Fibroblast of skin of right biceps (primary cell): ENCODE results near the gene DEPDC1B.
A peak's percentile ranks its signal among the peaks of the same experiment; 100 is the strongest.
"Not testable (repeated sequence)": the region's sequence is repeated elsewhere in the genome, so short reads cannot be mapped to it uniquely, and the experiment has no call there.

Experiments used
- DNase-seq: peaks from one replicate; pipeline ENCODE4 v3.0.0-alpha.2; 2013

Gene DEPDC1B

DNA sequence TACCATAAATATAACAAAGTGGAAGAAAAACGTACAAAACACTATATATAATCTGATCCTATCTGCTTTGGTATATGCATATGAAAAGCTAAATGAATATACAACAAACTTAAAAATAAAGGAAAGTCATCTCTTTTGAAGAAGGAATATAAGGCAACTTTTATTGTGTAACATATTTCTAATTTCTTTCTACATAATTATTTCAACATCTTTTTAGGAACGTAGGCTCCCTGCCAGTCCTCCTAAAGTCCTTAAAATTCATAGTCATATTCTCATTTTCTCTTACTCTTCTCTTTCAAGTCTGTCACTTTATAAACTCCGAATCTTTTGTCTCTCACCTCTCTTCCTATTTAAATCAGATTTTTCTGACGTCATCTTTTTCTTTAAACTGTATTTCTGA is 9.6 kb downstream of the DEPDC1B start:
- no peak for DNase-seq

DNA sequence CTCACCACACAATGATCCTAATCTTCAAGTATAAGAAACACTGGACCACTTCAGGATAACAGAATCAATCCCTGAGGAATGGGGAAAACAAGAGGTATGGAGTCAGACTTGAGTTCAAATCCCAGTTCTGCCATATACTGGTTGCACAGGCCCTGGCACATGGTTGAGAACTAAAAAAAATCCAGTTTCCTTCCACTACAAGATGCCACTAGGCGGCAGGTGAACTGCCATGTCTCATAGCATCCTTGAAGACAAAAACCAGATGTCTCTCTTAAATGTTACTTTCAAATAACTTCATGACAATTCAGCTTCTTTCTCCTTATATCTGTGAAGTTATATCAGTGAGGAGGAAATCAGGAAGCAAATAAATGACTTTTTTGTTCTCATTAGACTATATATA is 11.0 kb downstream of the DEPDC1B start:
- DNase-seq: no peak

DNA sequence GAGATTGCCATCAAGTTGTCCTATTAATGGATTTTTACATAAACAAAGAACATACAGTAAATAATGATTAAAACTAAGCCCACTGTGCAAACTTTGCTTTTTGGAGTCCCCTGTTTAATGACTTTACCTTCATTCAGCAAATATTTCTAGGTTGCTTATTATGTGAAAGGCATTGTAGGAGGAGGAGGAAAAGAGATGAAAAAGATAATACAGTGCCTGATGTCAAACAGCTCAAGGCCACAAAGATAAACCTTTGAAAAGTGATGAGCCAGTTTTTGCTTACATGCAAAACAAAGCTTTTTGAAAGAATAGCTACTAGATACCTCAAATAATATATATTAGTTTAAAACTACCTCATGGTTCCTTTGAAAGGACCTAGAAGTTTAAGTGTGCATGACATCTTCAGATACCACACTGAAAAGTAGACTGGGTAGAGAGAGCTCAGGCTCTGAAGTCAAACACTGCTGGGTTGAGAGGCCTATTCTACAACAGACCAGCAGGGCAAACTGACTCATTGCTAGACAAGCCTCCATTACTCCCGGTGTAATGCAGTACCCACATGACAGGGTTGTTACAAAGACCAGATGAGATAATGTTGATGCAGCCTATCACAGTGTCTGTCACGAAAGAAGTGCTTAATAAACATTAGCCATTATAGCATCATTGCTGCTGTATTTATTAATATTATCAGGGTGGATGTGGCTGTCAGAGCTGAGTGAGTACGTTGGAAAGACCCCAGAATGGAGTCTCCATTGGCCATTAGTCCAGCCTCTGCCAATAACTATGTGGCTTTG is 11.8 kb downstream of the DEPDC1B start:
- DNase-seq: peak; percentile 38

DNA sequence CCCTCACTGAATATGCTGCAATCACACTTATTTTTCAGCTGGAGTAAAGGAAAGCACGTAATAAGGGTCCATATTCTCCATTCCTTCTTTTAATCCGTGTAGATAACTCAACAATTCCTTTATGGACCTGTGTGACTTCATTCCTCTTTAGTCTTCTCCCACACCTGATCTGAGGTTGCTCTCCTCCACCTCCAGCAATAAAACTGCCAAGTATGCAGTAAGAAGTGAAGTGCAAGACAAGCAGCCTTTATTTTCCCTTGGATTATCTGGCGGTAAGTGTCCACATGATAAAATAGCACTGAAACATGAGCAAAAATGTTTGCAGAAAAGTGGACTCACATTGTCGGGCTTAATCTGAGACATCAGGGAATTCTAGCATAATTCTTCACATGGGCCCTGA is 13.8 kb downstream of the DEPDC1B start:
- DNase-seq: no peak

DNA sequence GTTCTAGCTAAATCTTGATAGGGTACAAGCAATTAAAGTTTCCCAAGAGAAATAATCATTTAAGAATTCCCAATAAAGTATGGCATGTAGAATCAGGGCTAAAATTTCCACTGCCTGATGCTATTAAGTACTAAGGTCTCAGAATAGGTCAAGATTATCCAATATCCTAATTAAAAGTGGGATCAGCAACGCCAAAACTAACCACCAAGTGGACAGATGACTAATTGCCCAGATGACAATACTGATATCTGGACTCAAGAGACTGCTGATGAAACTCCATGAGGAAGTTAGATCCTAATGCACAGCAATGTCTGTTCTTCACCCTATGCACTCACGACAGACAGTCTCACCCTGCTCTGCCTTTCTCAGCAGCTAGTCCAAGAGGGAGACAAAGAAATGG is 14.3 kb downstream of the DEPDC1B start:
- DNase-seq: no peak

DNA sequence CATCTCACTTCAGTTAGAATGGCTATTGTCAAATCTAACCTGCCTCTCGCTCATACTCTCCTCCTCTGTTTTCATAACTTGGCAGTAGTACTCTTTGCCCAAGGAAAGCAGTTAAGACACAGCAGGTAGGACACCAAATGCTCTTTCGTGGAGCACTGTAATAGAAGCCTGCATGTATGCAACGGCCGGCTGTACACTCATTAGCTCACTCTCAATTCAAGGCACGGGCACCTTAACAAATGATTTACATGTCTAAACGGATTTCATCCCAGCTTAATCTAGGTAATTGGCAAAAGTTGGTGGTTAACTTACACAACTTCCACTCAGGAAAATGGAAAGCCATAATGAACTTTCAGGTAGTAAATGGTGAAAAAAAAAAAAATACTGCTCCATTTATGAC is 14.9 kb downstream of the DEPDC1B start:
- no peak for DNase-seq

DNA sequence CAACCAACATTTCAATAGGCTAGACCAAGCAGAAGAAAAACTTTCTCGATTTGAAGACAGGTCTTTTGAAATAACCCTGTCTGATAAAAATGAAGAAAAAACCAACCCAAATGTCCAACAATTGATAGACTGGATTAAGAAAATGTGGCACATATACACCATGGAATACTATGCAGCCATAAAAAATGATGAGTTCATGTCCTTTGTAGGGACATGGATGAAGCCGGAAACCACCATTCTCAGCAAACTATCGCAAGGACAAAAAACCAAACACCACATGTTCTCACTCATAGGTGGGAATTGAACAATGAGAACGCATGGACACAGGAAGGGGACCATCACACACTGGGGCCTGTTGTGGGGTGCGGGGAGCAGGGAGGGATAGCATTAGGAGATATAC is 18.0 kb downstream of the DEPDC1B start:
- not testable (repeated sequence) for DNase-seq

DNA sequence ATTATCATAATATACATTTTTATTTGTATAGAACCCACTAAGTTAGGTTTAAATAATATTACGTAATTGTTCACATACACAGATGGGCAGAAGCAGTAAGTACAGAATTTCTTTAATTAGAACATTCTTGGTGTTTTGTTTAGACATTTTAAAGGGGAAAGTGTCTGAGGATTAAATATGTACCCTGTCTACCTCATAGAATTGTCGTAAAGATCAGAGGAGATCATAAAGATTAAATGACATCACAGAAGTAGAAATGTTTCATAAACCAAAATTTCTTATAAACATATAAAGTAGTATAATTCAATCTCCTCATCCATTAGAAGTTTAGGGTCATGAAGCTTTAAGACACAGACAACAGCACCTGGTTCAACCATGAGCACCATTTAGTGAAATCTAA is 20.1 kb downstream of the DEPDC1B start:
- no peak for DNase-seq

DNA sequence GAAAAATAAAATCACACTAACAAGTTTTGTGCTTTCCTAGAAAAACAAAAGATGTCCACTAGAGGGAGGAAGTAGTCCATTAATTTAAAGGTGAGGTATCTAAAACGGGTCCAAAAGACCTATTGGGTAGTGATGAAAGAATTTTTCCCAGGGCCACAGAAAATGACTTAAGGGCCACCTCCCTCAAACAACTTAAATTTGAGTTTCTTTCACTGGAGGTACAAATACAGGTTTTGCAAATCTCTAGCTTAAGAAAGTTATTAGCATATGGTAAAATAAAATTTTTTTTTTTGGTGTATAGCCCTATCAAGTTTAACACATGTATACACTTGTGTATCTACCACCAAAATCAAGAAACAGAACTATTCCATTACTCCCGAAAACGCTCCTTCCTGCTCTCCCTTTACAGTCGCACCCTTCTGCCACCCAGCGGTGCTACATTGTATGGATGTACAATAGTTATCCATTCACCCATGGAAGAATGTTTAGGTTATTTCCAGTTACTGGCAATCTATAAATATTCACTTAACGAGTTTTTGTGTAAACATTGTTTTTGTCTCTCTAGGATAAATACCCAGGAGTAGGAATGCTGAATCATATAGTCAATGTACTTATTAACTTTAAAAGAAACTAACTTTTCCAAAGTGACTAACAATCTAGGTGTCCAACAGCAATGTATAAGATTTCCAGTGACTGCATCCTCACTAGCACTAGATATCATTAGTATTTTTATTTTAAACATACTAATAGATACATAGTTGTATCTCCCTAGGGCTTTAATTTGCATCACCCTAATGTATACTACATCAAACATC is 21.9 kb downstream of the DEPDC1B start:
- peak; percentile 40 for DNase-seq

DNA sequence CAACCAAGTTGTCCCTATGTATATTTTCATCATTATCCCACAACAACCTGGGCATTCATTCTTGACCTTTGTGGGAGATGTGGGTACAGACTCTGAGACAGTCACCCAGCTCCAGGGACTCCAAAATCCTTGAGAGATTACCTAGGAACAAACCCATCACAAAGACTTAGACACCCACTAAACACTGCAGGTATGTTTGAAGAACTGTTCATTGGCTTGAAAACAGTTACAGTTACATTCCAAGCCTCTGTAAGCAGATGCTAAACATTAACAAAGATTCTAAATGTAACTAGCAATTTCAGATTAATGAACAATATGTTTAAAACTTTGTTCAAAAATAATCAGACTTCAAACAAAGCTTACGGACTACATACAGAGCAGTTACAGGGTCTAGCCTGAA is 24.7 kb downstream of the DEPDC1B start:
- DNase-seq: no peak

DNA sequence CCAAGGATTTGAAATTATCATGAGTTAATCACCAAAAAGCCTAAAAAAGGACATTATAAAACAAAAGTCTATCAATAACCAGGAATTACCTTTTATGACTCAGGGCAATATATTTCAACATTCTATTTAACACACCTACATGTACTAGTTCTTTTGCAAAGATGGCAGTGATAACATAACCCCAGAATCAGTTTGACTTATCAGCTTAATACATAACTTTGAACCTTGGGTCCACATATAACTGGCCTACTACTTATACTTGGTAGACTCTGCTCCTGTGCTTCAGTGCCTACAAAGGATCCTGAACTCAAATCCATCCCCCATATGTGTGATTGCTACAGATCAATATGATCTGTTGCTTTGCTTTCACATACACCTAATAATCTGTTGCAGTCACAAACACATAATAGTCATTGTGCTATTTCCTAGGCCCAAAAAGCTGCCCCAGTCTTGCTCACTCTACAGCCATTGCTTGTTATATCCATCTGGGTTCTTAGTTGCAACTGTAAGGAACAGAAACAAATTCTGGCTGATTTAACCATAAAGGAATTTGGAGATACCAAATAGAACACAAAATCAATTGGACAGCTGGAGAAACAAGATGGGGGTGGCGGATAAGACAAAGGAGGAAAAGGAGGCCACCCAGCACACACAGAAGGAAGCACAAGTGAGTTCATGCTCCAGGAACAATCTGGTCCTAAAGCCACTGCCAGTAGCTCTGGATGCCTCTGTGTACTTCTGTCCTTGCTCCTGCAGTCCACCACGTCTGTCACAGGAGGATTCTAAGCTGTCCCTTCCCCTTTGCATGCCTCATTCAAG is 25.5 kb downstream of the DEPDC1B start:
- no peak for DNase-seq

DNA sequence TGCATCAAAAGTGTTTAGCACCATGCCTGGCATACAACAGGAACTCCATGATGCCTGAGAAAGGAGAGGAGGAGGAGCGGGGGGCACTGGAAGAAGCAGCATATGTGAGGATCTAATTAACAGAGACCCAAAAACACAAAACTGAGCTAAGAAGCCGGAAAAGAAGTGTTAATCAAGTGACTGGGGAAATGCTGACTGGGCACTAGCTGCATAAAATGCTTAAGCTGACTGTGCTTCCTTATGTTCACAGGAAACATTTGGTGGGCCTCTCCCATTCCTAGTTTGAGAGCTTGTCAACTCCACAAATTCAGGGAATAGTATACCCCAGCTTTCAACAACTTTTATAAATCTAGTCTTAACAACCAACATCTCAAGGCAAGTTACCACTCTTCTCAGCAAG is 26.6 kb downstream of the DEPDC1B start:
- DNase-seq: no peak

DNA sequence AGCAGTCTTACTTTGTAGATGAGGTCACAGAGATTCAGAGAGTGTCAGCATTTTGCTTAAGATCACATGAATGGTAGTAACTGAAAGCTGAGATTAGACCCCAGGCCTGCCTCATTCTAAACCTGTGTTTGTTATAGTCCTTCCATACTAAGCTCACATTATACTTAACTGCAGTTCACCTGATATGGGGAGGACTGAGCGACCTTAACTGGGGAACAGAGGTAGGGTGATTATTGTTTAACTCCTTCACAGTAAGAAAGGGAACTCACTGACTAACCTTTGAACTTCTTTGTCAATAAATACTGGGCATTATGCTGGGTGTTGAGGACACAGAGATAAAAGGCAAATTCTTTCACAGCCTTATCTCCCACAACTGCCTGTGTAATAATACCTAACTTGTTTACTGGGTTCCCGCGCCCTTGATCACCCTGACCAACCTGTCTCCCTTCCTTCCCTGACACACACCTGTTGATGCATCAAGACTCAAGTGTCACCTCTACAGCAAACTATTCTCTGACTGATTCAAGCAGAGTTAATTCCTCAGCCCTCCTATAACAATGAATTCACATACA is 27.2 kb downstream of the DEPDC1B start:
- DNase-seq: no peak

DNA sequence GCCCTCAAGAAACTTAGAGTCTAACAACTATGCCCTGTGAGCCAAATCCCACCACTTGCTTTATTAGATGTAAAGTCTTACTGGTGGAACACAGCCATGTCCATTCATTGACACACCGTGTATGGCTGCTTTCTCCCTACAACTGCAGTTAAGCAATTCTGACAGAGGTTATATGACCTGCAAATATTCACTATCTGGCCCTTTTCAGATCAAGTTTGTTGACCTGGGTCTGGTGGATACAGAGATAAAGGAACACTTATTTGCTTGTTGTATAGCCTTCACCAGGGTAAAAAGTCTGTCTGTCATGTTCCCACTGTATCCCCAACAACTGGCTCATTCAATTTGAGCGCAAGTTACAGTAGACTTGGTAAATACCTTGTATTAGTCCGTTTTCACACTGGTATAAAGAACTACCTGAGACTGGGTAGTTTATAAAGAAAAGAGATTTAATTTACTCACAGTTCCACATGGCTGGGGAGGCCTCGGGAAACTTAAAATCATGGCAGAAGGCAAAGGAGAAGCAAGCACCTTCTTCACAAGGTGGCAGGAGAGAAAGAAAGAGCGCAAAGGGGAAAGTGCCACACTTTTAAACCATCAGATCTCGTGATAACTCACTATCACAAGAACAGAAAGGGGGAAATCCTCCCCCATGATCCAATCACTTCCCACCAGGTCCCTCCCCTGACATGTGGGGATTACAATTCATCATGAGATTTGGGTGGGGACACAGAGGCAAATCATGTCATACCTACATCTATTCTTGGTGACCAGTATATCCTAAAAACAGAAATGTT is 27.9 kb downstream of the DEPDC1B start:
- no peak for DNase-seq

DNA sequence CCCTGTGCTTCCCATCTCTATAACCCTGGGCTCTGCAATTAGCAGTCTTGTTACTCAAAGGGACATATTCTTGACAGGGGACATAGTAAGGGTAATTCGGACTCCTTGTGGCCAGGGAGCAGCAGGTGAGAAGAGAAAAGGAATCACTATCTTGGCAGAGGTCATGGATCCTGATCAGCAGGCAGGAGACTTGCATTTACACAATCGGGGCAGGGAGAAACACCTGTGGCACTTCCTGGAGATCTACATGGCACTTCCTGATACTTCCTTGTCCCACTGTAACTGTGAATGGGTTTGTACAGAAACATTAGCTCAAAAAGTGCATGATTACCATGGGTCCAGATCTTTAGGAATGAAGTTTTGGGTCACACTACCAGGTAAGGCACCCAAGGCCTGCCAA is 29.2 kb downstream of the DEPDC1B start:
- DNase-seq: no peak

DNA sequence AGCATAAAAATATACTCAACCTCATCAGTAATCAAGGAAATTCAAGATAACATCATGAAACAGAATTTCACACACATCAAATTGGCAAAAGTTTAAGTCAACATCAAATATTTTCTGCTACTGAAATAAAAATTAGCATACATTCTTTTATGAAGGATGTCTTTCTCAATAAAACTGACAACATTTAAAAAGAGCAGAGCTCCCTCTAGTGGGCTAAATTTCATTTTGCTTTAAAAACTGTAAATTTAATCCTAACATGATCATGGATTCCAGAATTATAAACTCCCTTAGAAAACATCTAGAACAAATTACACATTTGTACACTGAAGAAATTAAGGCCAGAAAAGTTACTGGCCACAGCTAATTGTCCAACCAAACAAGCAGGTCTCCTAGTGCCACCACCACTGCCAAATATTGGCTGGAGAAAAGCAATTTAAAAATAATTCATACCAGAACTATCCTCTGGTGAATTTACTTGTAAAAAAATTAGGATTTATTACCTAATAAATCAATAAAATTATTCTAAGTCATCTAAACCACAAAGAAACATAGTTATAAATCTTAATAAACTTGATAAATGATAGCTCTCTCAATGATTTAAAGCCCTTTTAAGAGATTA is 31.2 kb downstream of the DEPDC1B start:
- DNase-seq: peak; percentile 37

DNA sequence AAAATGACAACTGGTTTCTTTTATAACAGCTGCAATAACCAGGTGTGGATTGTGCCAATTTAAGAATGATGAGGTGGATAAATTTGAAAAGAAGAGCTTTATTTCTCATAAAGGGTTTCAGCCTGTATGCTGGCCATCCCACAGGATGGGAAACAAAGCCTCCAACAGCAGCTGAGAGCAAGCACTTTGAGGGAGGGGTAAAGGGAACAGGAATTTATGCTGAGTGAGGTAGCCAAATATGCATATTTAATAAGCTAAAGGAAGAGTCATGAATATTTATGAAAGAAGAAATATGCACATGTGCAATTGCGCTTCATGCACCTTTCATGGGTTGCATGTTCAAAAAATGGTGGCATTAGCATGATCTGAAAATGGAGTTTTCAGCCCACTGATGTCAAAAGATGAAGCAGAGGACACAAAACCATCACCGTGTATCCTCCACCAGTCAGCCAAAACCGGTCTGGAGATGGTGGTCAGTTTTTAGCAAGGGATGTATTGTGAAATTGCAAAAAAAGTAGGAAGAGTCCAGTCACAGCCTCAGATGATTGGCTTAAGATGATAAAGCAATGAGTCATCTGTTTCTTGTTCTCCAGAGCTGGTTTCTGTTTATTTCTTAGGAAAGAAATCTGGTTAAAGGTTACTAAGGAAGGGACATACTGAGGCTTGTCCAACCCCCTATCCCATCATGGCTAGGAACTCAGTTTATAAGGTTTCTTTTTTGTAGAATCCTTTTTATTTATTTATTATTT is 47.9 kb downstream of the DEPDC1B start:
- peak; percentile 75 for DNase-seq

DNA sequence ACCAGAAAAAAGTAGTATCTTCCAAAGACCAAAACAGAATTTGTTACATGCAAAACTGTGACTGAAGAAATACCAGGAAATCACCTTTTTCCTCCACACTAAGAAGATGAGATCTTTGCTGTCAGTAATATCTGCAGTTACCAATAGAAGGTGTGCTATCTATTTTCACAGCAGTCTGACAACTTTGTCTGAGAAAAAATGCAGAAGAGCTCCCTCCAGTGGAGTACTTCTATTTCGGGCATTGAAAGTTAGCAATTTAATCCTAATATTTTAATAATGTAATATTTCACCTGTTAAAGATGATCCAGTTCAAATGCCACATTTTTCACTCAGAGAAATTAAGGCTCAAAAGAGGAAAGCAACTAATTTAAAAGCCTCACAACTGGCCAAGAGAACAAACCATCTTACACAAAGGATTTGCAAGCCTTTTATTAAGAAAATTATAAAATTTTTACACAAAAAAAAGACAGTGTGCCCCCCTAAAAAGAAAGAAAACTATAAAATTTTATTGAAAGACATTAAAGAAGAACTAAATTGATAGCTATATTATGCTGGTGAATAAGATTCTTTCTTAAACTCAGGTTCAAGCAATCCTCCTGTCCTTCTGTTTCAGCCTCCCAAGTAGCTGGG is 50.6 kb downstream of the DEPDC1B start:
- DNase-seq: peak; percentile 44

DNA sequence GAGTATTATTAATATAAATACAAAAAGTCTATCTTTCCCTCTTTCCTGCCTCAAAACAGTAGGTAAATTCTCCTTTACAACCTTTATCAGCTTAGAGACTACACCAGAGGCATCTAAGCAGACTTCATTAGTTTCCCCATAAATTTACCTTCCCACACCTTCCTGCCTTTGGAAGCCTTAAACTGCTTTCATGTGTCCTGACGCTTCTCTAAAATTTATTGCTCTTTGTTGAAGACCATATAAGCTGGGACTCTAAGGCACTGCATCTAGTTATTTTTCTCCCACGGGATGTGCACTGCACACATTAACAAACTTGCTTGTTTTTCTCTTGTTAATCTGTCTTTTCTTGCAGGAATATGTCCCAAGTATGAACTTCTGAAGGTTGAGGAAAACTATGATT is 51.8 kb downstream of the DEPDC1B start:
- no peak for DNase-seq

DNA sequence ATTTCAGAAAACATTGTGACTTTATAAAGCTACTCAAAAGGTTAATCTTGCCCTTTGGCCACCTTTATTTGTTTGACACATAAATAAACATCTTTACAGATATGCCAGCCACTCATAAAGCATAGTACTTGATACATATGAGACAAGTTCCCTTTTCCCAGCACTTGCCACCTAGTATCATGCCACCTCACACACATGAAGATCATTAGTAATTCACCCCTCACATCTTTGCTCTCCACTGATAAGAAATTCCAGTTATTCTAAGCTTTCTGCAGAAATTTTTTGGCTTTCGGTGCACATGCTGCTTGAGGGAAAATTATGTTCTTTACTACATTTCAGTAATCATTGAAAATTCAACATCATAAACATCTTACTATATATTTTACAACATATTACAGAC is 59.1 kb downstream of the DEPDC1B start:
- no peak for DNase-seq

DNA sequence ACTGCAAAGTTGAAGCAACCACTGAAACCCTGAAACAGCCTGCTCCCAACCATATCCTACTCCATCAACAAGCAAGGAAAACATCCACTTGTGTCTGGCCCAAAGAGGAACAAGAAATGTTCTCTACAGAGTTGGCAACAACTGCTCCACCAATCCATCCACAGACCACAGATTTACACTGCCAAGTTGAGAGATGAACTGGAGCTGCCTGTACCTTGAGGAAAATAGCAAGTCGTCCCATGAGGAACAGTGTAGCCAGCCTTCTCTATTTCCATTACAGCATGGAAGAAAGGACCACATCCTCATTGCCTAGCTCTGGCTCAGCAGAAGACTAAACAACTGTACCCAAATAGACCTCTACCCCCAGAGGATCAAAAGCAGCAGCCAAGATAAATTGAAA is 60.4 kb downstream of the DEPDC1B start:
- no peak for DNase-seq
